Neural progenitor cell (in vitro differentiated cells): ENCODE measurements around the gene TENT4A. TPM values are rescaled to one million over a fixed set of nuclear protein-coding genes. Genes with fewer than 3 reads are reported as not detected.

Experiments used
- DNase-seq: peaks from one replicate; pipeline ENCODE4 v3.0.0-alpha.2; 2016; ENCODE audit warnings: low spot score
- H2AFZ ChIP-seq: fragments of 200-600 bp; sonication (generic); replicated peaks from 2 replicates; pipeline ENCODE4 v1.6.1; 2016; ENCODE audit warnings: antibody characterized with exemption
- H3F3A ChIP-seq: fragments of 200-600 bp; sonication (generic); 2 replicates; pipeline ENCODE4 v1.6.1; 2016; ENCODE audit warnings: antibody characterized with exemption, low read depth
- H3K27ac ChIP-seq: fragments of 200-600 bp; sonication (generic); 2 replicates; pipeline ENCODE4 v1.5.1; 2016; ENCODE audit warnings: mild to moderate bottlenecking
- H3K27me3 ChIP-seq: fragments of 200-600 bp; sonication (generic); 2 replicates; pipeline ENCODE4 v1.6.1; 2016; ENCODE audit warnings: mild to moderate bottlenecking, moderate library complexity
- H3K36me3 ChIP-seq: fragments of 200-600 bp; sonication (generic); 2 replicates; pipeline ENCODE4 v1.5.1; 2016
- H3K4me1 ChIP-seq: fragments of 200-600 bp; sonication (generic); 2 replicates; pipeline ENCODE4 v1.6.1; 2016; ENCODE audit warnings: mixed run types
- H3K4me2 ChIP-seq: fragments of 200-600 bp; sonication (generic); 2 replicates; pipeline ENCODE4 v1.6.1; 2016
- H3K4me3 ChIP-seq: fragments of 200-600 bp; sonication (generic); 2 replicates; pipeline ENCODE4 v1.5.1; 2016
- H3K79me2 ChIP-seq: fragments of 200-600 bp; sonication (generic); 2 replicates; pipeline ENCODE4 v1.6.1; 2016; ENCODE audit warnings: low read depth
- H3K9ac ChIP-seq: fragments of 200-600 bp; sonication (generic); 2 replicates; pipeline ENCODE4 v1.6.1; 2016
- H3K9me3 ChIP-seq: fragments of 200-600 bp; sonication (generic); 2 replicates; pipeline ENCODE4 v1.5.1; 2016; ENCODE audit warnings: low read depth
- H4K20me1 ChIP-seq: fragments of 200-600 bp; sonication (generic); 2 replicates; pipeline ENCODE4 v1.6.1; 2016; ENCODE audit warnings: low read depth
- H3K27ac Mint-ChIP-seq: 3 replicates; pipeline ENCODE4 v1.8.0; 2021; ENCODE audit warnings: mixed read lengths
- H3K27me3 Mint-ChIP-seq: 2 replicates; pipeline ENCODE4 v1.8.0; 2022; ENCODE audit warnings: low read depth, mild to moderate bottlenecking, inconsistent platforms, moderate library complexity, mixed read lengths; ENCODE audit not compliant: insufficient read depth
- H3K36me3 Mint-ChIP-seq: 3 replicates; pipeline ENCODE4 v1.8.0; 2021; ENCODE audit warnings: mixed read lengths
- H3K4me1 Mint-ChIP-seq: 3 replicates; pipeline ENCODE4 v1.8.0; 2021; ENCODE audit warnings: mixed read lengths
- H3K4me3 Mint-ChIP-seq: 3 replicates; pipeline ENCODE4 v1.8.0; 2021; ENCODE audit warnings: mild to moderate bottlenecking, moderate library complexity, mixed read lengths
- H3K9me3 Mint-ChIP-seq: 3 replicates; pipeline ENCODE4 v1.8.0; 2020; ENCODE audit warnings: mixed read lengths
- CTCF ChIP-seq: fragments of 200-600 bp; sonication (generic); IDR thresholded peaks from 2 replicates; pipeline ENCODE4 v1.5.1; 2017; ENCODE audit warnings: antibody characterized with exemption, mild to moderate bottlenecking
- EZH2 ChIP-seq: fragments of 200-600 bp; sonication (generic); IDR thresholded peaks from 2 replicates; pipeline ENCODE4 v1.6.1; 2017; ENCODE audit warnings: antibody characterized with exemption, mild to moderate bottlenecking, moderate library complexity
- EZH2phosphoT487 ChIP-seq: fragments of 200-600 bp; sonication (generic); IDR thresholded peaks from 2 replicates; pipeline ENCODE4 v1.6.1; 2017; ENCODE audit warnings: antibody characterized with exemption
- total RNA-seq: library from RNA; depleted of rRNA; stranded (reverse); fragments of >200 nt; gene quantifications from 2 replicates; pipeline ENCODE4 v1.2.3, GENCODE V29; 2015; ENCODE audit warnings: low replicate concordance

The TENT4A gene
- total RNA-seq, 1 donor from 2014 or later, result 20.9 TPM

- no peak overlapping the region for H3K9ac ChIP-seq
- no peak overlapping the region for H3K4me3 ChIP-seq
- no peaks in the 10 kb centered on the region for H3K9me3 ChIP-seq
- H3K36me3 Mint-ChIP-seq, result no peaks in the 10 kb centered on the region
- no peaks in the 10 kb centered on the region for H3K79me2 ChIP-seq
- peaks cover 6% of the 10 kb centered on the region for H3K27me3 Mint-ChIP-seq
- peak overlapping the region; percentile 22 for H3K4me2 ChIP-seq
- H3F3A ChIP-seq, result peaks cover 6% of the 10 kb centered on the region
- H3K27me3 ChIP-seq, result no peaks in the 10 kb centered on the region
- H4K20me1 ChIP-seq, result no peaks in the 10 kb centered on the region
- peaks cover 31% of the 10 kb centered on the region for H3K4me1 Mint-ChIP-seq
- no peaks in the 10 kb centered on the region for H3K36me3 ChIP-seq
- no peak overlapping the region for H3K27ac ChIP-seq
- peak overlapping the region; percentile 79 for H2AFZ ChIP-seq
- H3K4me1 ChIP-seq, result peaks cover 20% of the 10 kb centered on the region
- TF ChIP-seq EZH2 (no peak), EZH2phosphoT487 (no peak), CTCF (no peak)
- peak overlapping the region; percentile 66 for H3K4me3 Mint-ChIP-seq
- DNase-seq, result no peak
- peak overlapping the region; percentile 78 for H3K27ac Mint-ChIP-seq
- H3K9me3 Mint-ChIP-seq, result no peaks in the 10 kb centered on the region
Observed at GRCh38 chr5:6700685-6701355, 12.4 kb upstream of the TENT4A start.

GRCh38 chr5:6701491-6701890 lies 11.7 kb upstream of the TENT4A start:
- peaks cover 31% of the 10 kb centered on the region for H3K4me1 Mint-ChIP-seq
- H3K36me3 Mint-ChIP-seq, result no peaks in the 10 kb centered on the region
- peaks cover 20% of the 10 kb centered on the region for H3K4me1 ChIP-seq
- H3K27me3 ChIP-seq, result no peaks in the 10 kb centered on the region
- TF ChIP-seq EZH2 (no peak), EZH2phosphoT487 (no peak), CTCF (no peak)
- H3K9ac ChIP-seq, result no peak overlapping the region
- H3K27ac Mint-ChIP-seq, result peak overlapping the region; percentile 78
- H4K20me1 ChIP-seq, result no peaks in the 10 kb centered on the region
- no peaks in the 10 kb centered on the region for H3K9me3 Mint-ChIP-seq
- no peaks in the 10 kb centered on the region for H3K9me3 ChIP-seq
- H3K27ac ChIP-seq, result no peak overlapping the region
- no peaks in the 10 kb centered on the region for H3K79me2 ChIP-seq
- peak overlapping the region; percentile 79 for H2AFZ ChIP-seq
- H3K4me3 Mint-ChIP-seq, result peak overlapping the region; percentile 66
- peaks cover 6% of the 10 kb centered on the region for H3F3A ChIP-seq
- H3K4me3 ChIP-seq, result no peak overlapping the region
- no peak for DNase-seq
- H3K4me2 ChIP-seq, result no peak overlapping the region
- H3K27me3 Mint-ChIP-seq, result peaks cover 7% of the 10 kb centered on the region
- H3K36me3 ChIP-seq, result no peaks in the 10 kb centered on the region

GRCh38 chr5:6702633-6703032 lies 10.6 kb upstream of the TENT4A start:
- Mint-ChIP-seq H3K4me1 (peaks cover 31% of the 10 kb centered on the region), H3K27me3 (peaks cover 7% of the 10 kb centered on the region), H3K36me3 (no peaks in the 10 kb centered on the region), H3K9me3 (no peaks in the 10 kb centered on the region), H3K4me3 (peak overlapping the region; percentile 40), H3K27ac (no peak overlapping the region)
- no peak overlapping the region for H3K9ac ChIP-seq
- no peak for TF ChIP-seq EZH2
- no peak for TF ChIP-seq EZH2phosphoT487
- TF ChIP-seq CTCF, result no peak
- H3K27ac ChIP-seq, result no peak overlapping the region
- H3K79me2 ChIP-seq, result no peaks in the 10 kb centered on the region
- H3K36me3 ChIP-seq, result no peaks in the 10 kb centered on the region
- H3F3A ChIP-seq, result peaks cover 6% of the 10 kb centered on the region
- H3K27me3 ChIP-seq, result no peaks in the 10 kb centered on the region
- H3K4me2 ChIP-seq, result no peak overlapping the region
- H3K4me3 ChIP-seq, result no peak overlapping the region
- peaks cover 20% of the 10 kb centered on the region for H3K4me1 ChIP-seq
- no peak overlapping the region for H2AFZ ChIP-seq
- no peak for DNase-seq
- no peaks in the 10 kb centered on the region for H3K9me3 ChIP-seq
- no peaks in the 10 kb centered on the region for H4K20me1 ChIP-seq
